Activated CD4-positive, alpha-beta T cell treated with anti-CD3 and anti-CD28 coated beads for 4 hours (primary cell): ENCODE measurements around the gene FXYD7.
"Not testable (repeated sequence)": the region's sequence is repeated elsewhere in the genome, so short reads cannot be mapped to it uniquely, and the experiment has no call there.

Source experiments
- DNase-seq, 2 donors: peaks; one replicate each; pipeline ENCODE4 v3.0.0-alpha.2; 2020

Gene FXYD7

DNA sequence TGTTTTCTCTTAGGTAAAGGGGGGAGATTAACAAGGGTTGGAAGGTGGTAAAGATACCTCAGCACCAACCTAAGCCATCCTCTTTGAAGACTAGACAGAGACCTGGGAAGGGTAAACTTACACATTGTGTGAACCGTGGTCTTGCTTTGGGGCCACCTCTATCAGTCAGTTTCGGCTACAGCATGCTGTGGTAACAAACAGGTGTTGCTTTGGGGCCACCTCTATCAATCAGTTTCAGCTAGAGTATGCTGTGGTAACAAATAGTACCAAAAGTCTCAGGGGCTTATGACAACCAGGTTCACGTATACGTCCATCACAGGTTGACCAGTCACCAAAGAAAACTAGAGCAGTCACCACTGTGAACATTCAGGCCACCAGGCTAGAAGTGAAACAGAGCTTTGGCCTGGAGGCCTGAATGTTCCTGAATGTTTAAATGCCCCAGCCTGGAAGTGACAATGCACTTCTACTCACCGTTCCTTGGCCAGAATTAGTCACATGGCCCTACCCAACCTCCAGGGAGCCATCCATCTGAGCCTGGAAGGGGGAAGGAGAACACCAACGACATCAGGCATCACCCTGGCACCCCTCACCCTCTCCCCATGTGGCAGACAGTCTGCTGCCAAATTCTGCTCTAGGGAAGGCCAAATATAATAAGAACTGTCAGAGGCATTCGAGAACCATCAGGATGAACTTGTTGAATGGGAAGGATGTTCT is 3.8 kb downstream of the FXYD7 start:
- DNase-seq = no peak

DNA sequence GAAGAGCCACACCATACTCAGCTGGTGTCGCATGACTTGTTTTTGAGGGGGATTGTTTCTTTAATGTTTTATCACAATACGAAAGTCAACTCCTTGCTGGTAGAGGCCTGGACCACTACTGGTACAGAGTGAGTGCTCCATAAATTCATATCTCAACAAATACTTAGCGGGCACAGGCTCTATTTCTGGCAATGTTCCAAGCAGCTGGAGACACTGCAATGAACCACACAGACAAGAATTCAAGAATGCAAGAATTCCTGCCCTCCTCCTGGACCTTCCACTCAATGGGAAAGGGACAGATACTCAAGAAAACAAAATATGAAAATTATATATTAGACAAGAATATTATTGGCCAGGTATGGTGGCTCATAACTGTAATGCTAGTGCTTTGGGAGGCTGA is 6.4 kb downstream of the FXYD7 start:
- no peak for DNase-seq

GRCh38 chr19:35150445-35150844 is 7.4 kb downstream of the FXYD7 start:
- no peak for DNase-seq

DNA sequence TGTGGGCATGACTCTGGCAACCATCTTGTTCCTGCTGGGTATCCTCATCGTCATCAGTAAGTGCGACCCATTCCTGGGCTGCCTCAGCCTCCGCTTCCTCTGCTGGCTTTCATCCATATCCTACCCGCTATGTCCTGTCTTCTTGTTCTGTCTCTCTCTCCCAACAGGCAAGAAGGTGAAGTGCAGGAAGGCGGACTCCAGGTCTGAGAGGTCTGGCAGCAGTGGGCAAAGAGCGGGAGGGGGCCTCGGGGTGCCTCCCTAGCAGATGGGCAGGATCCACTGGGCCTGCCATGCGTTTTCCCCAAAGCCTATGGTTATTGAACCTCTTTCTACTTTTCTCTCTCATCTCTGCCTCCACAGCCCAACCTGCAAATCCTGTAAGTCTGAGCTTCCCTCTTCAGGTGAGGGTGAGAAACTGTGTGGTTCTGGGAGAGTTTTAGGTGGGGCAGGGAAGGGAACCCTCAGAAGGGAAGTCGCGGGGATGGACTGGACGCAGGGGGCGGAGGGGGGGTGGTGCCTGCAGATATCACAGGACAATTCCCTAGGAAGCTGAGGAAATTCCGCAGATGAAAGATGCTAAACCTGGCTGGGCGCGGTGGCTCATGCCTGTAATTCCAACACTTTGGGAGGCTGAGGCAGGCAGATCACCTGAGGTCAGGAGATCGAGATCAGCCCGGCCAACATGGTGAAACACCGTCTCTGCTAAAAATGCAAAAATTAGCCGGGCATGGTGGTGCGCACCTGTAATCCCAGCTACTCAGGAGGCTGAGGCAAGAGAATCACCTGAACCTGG is 8.4 kb downstream of the FXYD7 start:
- no peak for DNase-seq

DNA sequence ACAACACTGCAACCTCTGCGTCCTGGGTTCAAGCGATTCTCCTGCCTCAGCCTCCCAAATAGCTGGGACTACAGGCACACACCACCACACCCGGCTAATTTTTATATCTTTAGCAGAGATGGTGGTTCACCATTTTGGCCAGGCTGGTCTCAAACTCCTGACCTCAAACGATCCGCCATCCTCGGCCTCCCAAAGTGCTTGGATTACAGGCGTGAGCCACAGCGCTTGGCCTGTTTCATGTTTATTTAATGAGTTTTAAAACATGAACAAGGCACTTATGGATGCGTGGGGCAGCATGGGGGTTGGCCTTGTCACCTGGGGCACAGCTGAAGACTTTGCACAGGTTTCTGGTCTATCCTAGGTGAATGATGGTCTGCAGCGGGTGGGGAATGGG is 10.1 kb downstream of the FXYD7 start:
- not testable (repeated sequence) for DNase-seq

GRCh38 chr19:35153701-35154524 is 10.9 kb downstream of the FXYD7 start:
- DNase-seq = peak; percentile 74 to 77

DNA sequence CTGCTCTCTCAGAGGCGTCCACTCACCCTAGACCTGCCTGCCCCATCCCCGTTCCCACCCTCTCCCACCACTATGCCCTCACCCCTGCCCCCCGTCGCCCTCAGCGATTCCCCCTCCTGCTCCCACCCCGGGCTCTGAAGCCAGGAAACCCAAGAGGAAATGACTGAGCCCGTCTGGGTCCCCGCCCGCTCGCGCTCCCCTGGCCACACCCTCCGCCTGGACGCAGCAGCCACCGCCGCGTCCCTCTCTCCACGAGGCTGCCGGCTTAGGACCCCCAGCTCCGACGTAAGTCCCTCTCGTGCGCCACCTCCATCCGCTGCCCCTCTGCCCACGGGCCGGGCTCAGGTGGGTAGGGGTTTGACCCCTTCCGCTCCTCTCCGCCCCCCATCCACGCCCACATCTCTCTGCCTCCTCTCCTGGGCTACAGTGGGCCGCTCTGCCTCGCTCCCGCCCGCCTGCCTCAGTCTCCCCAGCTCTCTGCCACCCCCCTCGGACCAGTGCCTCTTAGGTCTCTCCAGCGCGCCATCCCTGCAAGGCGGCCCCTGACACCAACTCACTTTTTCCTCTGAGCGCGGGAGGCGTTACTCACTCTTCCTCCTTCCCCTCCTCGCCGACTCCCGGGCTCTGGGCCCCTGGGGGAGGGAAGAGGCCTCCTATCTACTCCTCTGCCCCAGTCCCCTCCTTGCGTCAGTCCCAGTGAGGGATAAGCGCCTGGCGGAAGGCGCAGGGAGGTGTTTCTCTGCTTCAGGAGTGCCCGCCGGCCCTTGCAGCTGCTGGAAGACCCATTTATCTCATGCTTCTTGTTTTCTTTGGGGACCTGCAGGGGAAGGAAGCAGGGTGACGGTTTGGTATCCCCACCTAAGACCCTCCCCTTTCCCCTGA is 11.7 kb downstream of the FXYD7 start, which contains the start of gene FXYD5:
Gene FXYD5, plus strand, starts transcription at position 211 of the 882 bp plus-strand sequence. CDS start 816 bp downstream, outside the sequence.
- peak; percentile 86 to 87 for DNase-seq

DNA sequence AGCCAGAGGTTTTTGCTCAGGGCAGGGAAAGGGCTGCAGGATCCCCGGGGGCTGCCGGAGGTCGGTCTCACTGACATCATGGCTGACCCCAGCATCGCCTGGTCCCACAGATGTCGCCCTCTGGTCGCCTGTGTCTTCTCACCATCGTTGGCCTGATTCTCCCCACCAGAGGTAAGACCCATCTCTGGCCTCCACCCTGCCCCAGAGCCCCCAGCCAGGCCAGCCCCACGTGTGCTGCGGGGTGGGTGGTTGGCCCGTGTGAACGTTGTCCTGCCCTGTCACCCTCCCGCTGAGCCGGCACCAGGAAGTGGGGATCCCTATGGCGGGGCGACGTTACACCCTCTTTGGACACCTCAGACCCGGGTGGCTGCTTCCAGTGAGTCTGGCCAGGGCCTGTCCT is 12.4 kb downstream of the FXYD7 start:
- peak; percentile 24 to 25 for DNase-seq

- no peak for DNase-seq
Observed at GRCh38 chr19:35155981-35156672, 13.1 kb downstream of the FXYD7 start.

DNA sequence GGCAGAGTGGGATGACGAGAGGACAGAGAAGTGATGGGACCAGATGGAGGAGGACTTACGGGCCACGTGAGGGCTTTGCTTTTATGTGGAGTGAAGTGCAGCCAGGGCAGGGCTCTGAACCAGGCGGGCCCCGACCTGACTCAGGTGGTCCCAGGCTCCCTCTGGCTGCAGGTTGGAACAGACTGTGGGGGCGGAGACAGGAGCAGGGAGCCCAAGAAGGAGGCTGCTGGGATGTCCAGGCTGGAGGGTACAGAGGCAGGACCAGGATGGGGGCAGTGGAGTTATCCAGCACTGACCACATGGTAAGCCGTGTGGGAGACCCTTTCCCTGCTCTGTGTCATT is 13.6 kb downstream of the FXYD7 start:
- no peak for DNase-seq

- DNase-seq = no peak
Observed at GRCh38 chr19:35157431-35157830, 14.4 kb downstream of the FXYD7 start.

DNA sequence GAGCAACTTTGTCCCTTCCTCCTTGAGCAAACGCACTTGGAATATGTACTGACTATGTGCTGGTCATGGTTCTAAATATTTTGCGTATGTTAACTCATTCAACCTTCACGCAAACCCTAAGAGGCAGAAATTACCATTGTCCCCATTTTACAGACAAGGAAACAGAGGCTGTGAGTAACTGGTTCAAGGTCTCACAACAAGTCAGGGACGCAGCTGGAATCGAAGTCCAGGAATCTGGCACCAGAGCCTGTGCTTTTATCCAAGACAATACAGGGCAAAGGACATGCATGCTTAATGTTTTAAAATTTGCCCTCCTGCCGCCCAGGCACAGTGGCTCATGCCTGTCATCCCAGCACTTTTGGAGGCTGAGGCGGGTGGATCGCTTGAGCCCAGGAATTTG is 16.6 kb downstream of the FXYD7 start:
- DNase-seq = no peak

DNA sequence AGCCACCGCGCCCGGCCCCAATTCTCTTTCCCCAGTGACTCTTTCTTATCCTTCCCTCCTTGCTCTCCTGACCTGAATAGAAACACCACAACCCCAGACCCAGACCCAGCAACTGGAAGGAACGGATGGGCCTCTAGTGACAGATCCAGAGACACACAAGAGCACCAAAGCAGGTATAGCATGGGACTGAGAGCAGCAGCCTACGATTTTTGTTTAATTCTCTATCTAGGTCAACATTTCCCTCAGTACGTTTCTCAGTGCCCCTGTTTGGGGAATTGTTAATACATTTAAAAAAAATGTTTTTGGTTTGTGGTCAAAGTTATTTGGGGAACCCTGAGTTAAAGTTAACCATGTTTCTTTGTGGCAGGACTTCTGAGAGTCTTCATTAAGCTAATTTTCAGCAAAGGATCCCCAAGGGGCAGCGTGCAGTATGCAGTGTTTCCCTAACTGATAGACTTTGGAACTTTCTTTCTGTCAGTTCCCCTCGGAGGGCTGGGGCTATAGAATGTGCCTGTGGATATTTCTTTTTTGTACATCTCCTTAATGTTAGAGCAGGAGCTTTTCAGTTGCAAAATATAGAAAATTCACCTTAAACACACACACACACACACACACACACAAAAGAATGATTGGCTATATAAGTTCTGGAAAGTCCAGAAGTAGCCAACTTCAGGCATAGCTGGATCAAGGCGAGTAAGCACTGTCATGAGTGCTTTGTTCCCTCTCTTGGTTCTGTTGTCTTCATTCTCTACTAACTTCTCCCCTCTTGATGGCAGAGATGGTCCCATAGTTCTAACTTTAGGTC is 17.8 kb downstream of the FXYD7 start:
- DNase-seq = no peak

DNA sequence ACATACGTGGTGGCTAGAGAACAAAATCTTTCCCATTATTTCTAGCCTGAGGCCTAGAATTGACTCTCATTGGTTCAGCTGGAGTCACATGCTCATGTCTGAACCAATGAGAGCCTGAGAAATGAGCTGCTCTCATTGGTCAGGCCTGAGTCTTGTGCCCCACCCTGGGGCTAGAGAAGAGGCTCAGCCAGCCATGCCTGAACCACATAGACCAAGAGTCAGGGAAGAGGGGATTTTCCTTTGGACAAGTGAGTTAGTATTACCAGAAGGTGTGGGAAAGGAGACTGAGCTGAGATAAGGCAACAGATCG is 18.3 kb downstream of the FXYD7 start:
- no peak for DNase-seq

DNA sequence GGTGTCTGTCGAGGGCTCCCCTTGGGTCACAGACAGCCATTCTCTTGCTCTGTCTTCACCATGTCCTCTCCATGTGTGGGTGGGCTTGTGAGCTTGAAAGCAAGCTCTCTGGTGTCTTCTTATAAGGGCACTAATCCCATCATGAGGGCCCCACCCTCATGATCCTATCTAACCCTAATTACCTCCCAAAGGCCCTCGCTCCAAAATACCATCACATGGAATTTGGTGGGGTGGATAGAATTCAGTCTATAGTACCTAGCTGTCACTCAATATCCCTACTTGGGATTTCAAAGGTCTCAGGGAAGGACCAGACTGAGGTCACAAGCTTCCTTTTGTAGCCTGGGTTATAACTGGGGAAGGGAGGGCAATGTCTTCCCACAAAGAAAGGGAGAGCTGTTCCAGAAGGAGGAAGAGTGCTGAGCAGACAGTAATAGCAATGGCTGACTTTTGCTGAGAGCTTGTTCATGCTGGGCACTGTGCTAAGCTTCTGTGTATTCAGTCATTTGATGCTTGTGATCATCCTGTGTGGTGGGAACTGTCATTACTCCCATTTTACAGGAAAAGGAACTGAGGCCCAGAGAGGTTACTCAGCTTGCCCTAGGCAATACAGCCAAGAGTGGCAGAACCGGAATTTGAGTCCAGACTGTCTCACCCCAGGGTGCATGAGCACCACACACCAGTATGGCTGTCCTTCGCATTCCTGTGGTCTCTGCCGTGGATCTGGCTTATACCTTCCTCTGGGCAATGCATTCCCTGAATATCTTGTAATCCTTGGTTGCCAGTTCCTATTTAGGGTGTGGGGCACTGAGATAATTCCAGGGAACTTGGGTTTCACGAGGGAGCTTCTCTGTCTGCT is 19.6 kb downstream of the FXYD7 start:
- no peak for DNase-seq

DNA sequence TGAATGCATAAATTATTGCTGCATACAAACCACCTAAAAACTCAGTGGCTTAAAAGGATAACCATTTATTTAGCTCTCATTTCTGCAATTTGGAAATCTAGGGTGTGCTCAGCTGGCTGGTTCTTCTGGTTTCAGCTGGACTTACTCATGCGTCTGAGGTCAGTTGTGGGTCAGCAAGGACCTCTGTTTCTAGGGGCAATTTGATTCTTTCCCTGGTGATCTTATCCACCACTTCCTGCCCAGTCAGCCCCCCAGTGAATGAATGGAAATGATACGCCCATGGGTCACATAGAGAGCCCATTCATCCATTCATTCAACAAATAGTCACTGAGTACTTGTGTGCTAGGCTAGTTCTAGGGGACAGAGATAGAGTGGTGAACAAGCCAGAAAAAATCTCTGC is 21.4 kb downstream of the FXYD7 start:
- no peak for DNase-seq

- DNase-seq = no peak
Observed at GRCh38 chr19:35165200-35166058, 22.4 kb downstream of the FXYD7 start.

GRCh38 chr19:35166100-35167063 is 23.3 kb downstream of the FXYD7 start:
- DNase-seq = no peak
